Natural killer cell (primary cell): ENCODE results near the gene PECR. TPM values are rescaled to one million over a fixed set of nuclear protein-coding genes. Genes with fewer than 3 reads are reported as not detected.
"Not testable (repeated sequence)": the region's sequence is repeated elsewhere in the genome, so short reads cannot be mapped to it uniquely, and the experiment has no call there.

Source experiments
- ATAC-seq, 3 donors: fragments of 150-1000 bp in 2 of 3; fragments of 200-7000 bp in 1 of 3; cut with Tn5 transposase; 1 replicate in 1 of 3; 2 replicates in 2 of 3; pipeline ENCODE4 v1.10.0; 2021; ENCODE audit warnings: mild to moderate bottlenecking in 2 of 3, moderate library complexity in 2 of 3
- DNase-seq, 2 donors: peaks; one replicate each; pipeline versions ENCODE4 v3.0.0 to v3.0.0-alpha.2; 2013 to 2021; ENCODE audit warnings: mixed read lengths in 1 of 2
- H3K27ac ChIP-seq: one replicate; pipeline ENCODE4 v1.5.1; 2013; ENCODE audit warnings: mild to moderate bottlenecking, low read length
- H3K27me3 ChIP-seq: one replicate; pipeline ENCODE4 v1.6.1; 2013; ENCODE audit warnings: low read length; ENCODE audit not compliant: control insufficient read depth, insufficient read depth
- H3K36me3 ChIP-seq: one replicate; pipeline ENCODE4 v1.6.1; 2013; ENCODE audit warnings: low read length; ENCODE audit not compliant: control insufficient read depth, insufficient read depth
- H3K4me1 ChIP-seq: one replicate; pipeline ENCODE4 v1.6.1; 2013; ENCODE audit warnings: low read length; ENCODE audit not compliant: control insufficient read depth, insufficient read depth
- H3K4me3 ChIP-seq: one replicate; pipeline ENCODE4 v1.5.1; 2013; ENCODE audit warnings: low read length
- H3K9me3 ChIP-seq: one replicate; pipeline ENCODE4 v1.6.1; 2013; ENCODE audit warnings: low read length; ENCODE audit not compliant: control insufficient read depth, insufficient read depth
- H3K27ac Mint-ChIP-seq, 2 donors: one replicate each; pipeline ENCODE4 v1.8.0; 2022; ENCODE audit warnings: mild to moderate bottlenecking in 2 of 2, mixed read lengths in 2 of 2, moderate library complexity in 1 of 2
- H3K27me3 Mint-ChIP-seq, 2 donors: one replicate each; pipeline ENCODE4 v1.8.0; 2022; ENCODE audit warnings: low read depth in 2 of 2, mixed read lengths in 2 of 2
- H3K36me3 Mint-ChIP-seq: one replicate; pipeline ENCODE4 v1.8.0; 2022; ENCODE audit warnings: mixed read lengths
- H3K4me1 Mint-ChIP-seq, 2 donors: one replicate each; pipeline ENCODE4 v1.8.0; 2022; ENCODE audit warnings: mixed read lengths in 2 of 2
- H3K4me3 Mint-ChIP-seq: one replicate; pipeline ENCODE4 v1.8.0; 2022; ENCODE audit warnings: mild to moderate bottlenecking, moderate library complexity, mixed read lengths
- H3K9me3 Mint-ChIP-seq, 2 donors: one replicate each; pipeline ENCODE4 v1.8.0; 2022; ENCODE audit warnings: mixed read lengths in 2 of 2
- CTCF ChIP-seq: fragments of 200-600 bp; IDR thresholded peaks from one replicate; pipeline ENCODE4 v1.8.0; 2022; ENCODE audit warnings: antibody characterized with exemption
- WGBS: methylation state at CpG from one replicate; pipeline ENCODE4 v1.1.7; 2013; ENCODE audit warnings: missing lambda C conversion rate; ENCODE audit not compliant: insufficient coverage; 5-methylcytosine and 5-hydroxymethylcytosine counted together
- intact Hi-C: fragments of 100-400 bp; cut with micrococcal nuclease; formaldehyde crosslinking; loops from one replicate; pipeline ENCODE4 v1.14.2; 2022
- total RNA-seq, 4 donors: library from RNA; stranded (reverse); fragments of 120-200 nt in 1 of 4; gene quantifications; one replicate each; pipeline versions ENCODE4 v1.2.3 to v1.2.4, GENCODE V29; 2013 to 2022

The PECR gene
- total RNA-seq, 3 donors from 2014 or later (not counting 1 experiment from before 2014, with no cell fraction given), result 15.4 to 25.7 (median 17.5) TPM

DNA sequence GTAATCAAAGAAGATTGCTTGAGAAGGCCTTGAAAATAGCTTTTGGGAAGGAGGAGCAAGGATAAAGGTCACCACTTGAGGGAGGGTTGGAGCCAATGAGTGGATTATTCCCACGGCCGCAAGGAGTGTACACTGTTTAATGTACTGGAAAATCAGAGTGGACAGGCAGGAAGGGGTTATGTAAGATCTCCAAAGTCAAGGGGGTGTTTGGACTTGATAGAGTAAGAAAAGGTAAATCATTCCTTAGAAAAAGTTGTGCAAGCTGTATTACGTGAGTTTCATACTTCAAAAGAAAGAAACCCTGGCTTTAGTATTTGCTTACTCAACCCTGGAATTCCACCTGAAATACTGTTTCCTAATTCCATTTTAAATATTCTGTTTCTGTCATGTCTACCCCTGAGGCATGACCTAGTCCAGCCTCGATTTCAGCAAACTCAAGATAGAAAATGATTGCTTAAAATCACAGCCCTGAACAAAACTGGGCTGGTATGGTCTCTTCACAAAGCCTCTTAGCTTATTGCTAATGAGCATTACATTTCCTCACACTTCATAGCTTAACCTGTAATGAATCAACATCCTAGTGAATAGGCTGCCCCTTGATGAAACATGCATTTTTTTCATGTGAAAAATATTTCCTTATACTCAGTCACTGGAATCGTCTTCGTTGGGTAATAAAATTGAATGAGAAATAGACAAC, 69.3 kb downstream of the PECR start:
- H3K9me3 ChIP-seq, result no peaks in the 10 kb centered on the region
- no peaks in the 10 kb centered on the region for H3K27me3 Mint-ChIP-seq
- peaks cover 33 to 38% of the 10 kb centered on the region in 2 donors for H3K4me1 Mint-ChIP-seq
- 59% methylated on average over 4 of the region's 6 CpGs for WGBS
- no peak overlapping the region for H3K27ac ChIP-seq
- ATAC-seq (no peak), DNase-seq (no peak)
- peak overlapping the region; percentile 56 to 81 for H3K27ac Mint-ChIP-seq
- H3K36me3 Mint-ChIP-seq, result no peaks in the 10 kb centered on the region
- H3K4me3 ChIP-seq, result peak overlapping the region; percentile 47
- H3K4me1 ChIP-seq, result peaks cover 25% of the 10 kb centered on the region
- H3K36me3 ChIP-seq, result no peaks in the 10 kb centered on the region
- no peak for TF ChIP-seq CTCF
- peak overlapping the region; percentile 91 for H3K4me3 Mint-ChIP-seq
- no peaks in the 10 kb centered on the region for H3K9me3 Mint-ChIP-seq
- no peaks in the 10 kb centered on the region for H3K27me3 ChIP-seq
- intact Hi-C loops, result no loop called here

DNA sequence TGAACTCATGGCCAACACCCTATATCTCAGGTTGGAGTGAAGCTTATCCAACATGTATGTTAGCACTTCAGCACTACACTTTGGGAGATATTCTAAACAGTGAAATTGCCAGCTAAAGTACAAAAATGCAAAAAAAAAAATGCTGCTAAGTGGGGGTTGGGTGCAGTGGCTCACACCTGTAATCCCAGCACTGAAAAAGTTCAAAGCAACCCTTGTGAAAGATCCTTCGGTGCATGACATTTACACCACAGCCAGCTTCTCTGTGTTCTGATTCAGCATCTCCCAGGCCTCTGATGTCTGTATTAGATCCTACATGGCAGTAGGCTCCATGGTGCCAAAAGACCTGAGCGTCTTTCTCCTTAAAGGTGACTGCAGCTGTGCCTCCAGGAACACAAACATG, 72.4 kb downstream of the PECR start:
- DNase-seq, H3K9me3 Mint-ChIP-seq, intact Hi-C loops, H3K9me3 ChIP-seq, H3K36me3 Mint-ChIP-seq, H3K4me3 ChIP-seq, ATAC-seq, H3K36me3 ChIP-seq, H3K27me3 ChIP-seq, H3K27me3 Mint-ChIP-seq, H3K27ac Mint-ChIP-seq, H3K4me3 Mint-ChIP-seq, H3K27ac ChIP-seq: not testable (repeated sequence)
- H3K4me1 ChIP-seq, result peaks cover 28% of the 10 kb centered on the region
- 73% methylated on average over 2 of the region's 2 CpGs for WGBS
- H3K4me1 Mint-ChIP-seq, result peaks cover 34 to 43% of the 10 kb centered on the region in 2 donors

DNA sequence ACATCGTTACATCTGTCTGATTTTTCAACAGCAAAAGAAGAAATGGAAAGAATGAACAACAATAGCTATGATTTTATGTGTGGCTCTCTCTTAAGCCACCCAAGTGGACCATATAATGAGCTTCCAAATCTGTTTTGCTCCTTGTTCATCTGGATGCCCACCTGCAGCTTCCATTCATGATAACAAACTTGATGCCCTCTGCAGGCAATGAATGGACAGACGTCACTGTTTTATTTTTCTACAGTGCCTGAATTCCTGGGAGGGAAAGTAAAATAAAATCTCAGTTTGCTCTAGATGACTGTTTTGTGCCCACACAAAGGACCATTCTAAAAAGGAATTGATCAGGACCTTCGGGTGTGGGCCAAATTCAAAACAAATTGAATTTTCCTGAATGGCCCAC, 73.2 kb downstream of the PECR start:
- H3K4me1 Mint-ChIP-seq, result peaks cover 39 to 47% of the 10 kb centered on the region in 2 donors
- no peak overlapping the region for H3K27ac Mint-ChIP-seq
- H3K4me3 Mint-ChIP-seq, result no peak overlapping the region
- H3K36me3 Mint-ChIP-seq, result no peaks in the 10 kb centered on the region
- no peaks in the 10 kb centered on the region for H3K27me3 ChIP-seq
- H3K4me3 ChIP-seq, result no peak overlapping the region
- no peak for TF ChIP-seq CTCF
- ATAC-seq (no peak), DNase-seq (no peak)
- no peaks in the 10 kb centered on the region for H3K9me3 ChIP-seq
- no peak overlapping the region for H3K27ac ChIP-seq
- WGBS, result 92% methylated on average over 2 of the region's 3 CpGs
- H3K36me3 ChIP-seq, result no peaks in the 10 kb centered on the region
- intact Hi-C loops, result no loop called here
- H3K27me3 Mint-ChIP-seq, result no peaks in the 10 kb centered on the region
- peaks cover 24% of the 10 kb centered on the region for H3K4me1 ChIP-seq
- no peaks in the 10 kb centered on the region for H3K9me3 Mint-ChIP-seq

DNA sequence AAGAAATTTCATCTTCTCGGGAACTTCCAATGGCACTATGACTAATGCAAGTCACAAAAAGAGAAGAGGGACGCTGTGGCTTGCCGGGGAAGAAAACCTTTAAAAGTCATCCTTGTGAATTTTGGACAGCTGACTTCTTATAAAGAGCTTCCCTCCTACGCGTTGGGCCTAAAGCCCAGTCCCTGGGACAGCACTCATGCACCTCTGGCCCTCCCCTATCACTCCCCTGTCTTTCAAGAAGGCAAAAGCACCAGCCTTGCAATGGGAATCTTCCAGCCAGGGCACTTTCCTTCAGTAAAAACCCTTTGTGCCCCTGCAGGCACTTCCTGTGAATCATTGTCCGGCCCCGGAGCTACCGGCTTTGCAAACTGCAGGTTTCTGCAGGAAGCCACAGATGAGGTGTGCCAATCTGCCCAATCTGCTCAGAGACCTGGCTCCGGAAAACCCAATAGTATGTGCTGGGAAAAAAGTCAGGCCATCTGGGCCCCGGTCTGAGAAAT, 75.4 kb downstream of the PECR start:
- ATAC-seq (peak; percentile 53 to 74 (median 55)), DNase-seq (peak; percentile 28 to 45)
- H3K27ac ChIP-seq, result no peak overlapping the region
- Mint-ChIP-seq H3K27ac (peak overlapping the region; percentile 43 to 59), H3K36me3 (no peaks in the 10 kb centered on the region), H3K9me3 (no peaks in the 10 kb centered on the region), H3K4me3 (no peak overlapping the region), H3K27me3 (no peaks in the 10 kb centered on the region), H3K4me1 (peaks cover 41 to 43% of the 10 kb centered on the region in 2 donors)
- H3K4me3 ChIP-seq, result no peak overlapping the region
- H3K36me3 ChIP-seq, result no peaks in the 10 kb centered on the region
- no peaks in the 10 kb centered on the region for H3K9me3 ChIP-seq
- H3K27me3 ChIP-seq, result no peaks in the 10 kb centered on the region
- WGBS, result 4% methylated on average over 10 of the region's 10 CpGs
- peaks cover 29% of the 10 kb centered on the region for H3K4me1 ChIP-seq
- intact Hi-C loops, result no loop called here
- TF ChIP-seq CTCF, result no peak
